PC-9 (cell line): ENCODE measurements around the gene ARID3A. TPM values are rescaled to one million over a fixed set of nuclear protein-coding genes. Genes with fewer than 3 reads are reported as not detected.

Experiments
- BruUV-seq: library from RNA; stranded (reverse); fragments of 400-500 nt; replicated peaks from 2 replicates; lab custom pipeline; 2021; lab: Mats Ljungman, UMichigan
- CTCF ChIA-PET: fragments of 300-600 bp; sonication (Branson Sonifier 250); formaldehyde crosslinking; loops from one replicate; lab custom pipeline; 2022; ENCODE audit warnings: antibody characterized with exemption; lab: Charles Lee
- POLR2A ChIA-PET: fragments of 300-600 bp; sonication (Branson Sonifier 250); formaldehyde crosslinking; loops from one replicate; lab custom pipeline; 2022; ENCODE audit warnings: antibody characterized with exemption; ENCODE audit not compliant: unreplicated experiment; lab: Charles Lee
- DNase-seq, 2 experiments: peaks; one replicate each; pipeline versions ENCODE4 v3.0.0 to v3.0.0-alpha.2; 2015 to 2022; ENCODE audit warnings: mixed read lengths in 1 of 2
- H2AFZ ChIP-seq: fragments of 200-600 bp; sonication (generic); 2 replicates; pipeline ENCODE4 v1.8.1; 2017; ENCODE audit warnings: antibody characterized with exemption
- H3F3A ChIP-seq: fragments of 200-600 bp; sonication (generic); 2 replicates; pipeline ENCODE4 v1.8.1; 2017; ENCODE audit warnings: antibody characterized with exemption, mild to moderate bottlenecking, low read depth; ENCODE audit not compliant: insufficient read depth
- H3K27ac ChIP-seq: fragments of 200-600 bp; sonication (generic); 2 replicates; pipeline ENCODE4 v1.6.1; 2016; ENCODE audit warnings: mixed run types
- H3K27me3 ChIP-seq: fragments of 200-600 bp; sonication (generic); 2 replicates; pipeline ENCODE4 v1.6.1; 2016; ENCODE audit warnings: low read depth, mixed run types; ENCODE audit not compliant: insufficient read depth
- H3K36me3 ChIP-seq: fragments of 200-600 bp; sonication (generic); 2 replicates; pipeline ENCODE4 v1.6.1; 2016; ENCODE audit warnings: low read depth, mixed run types
- H3K4me1 ChIP-seq: fragments of 200-600 bp; sonication (generic); replicated peaks from 2 replicates; pipeline ENCODE4 v1.6.1; 2016; ENCODE audit warnings: mixed run types; ENCODE audit not compliant: insufficient read depth
- H3K4me2 ChIP-seq: fragments of 200-600 bp; sonication (generic); 2 replicates; pipeline ENCODE4 v1.6.1; 2017; ENCODE audit warnings: mixed run types
- H3K4me3 ChIP-seq: fragments of 200-600 bp; sonication (generic); 2 replicates; pipeline ENCODE4 v1.6.1; 2016; ENCODE audit warnings: mixed run types
- H3K79me2 ChIP-seq: fragments of 200-600 bp; sonication (generic); 2 replicates; pipeline ENCODE4 v1.6.1; 2017; ENCODE audit warnings: low read depth, mixed run types
- H3K9me2 ChIP-seq: fragments of 200-600 bp; sonication (generic); 2 replicates; pipeline ENCODE4 v1.8.1; 2017; ENCODE audit warnings: mild to moderate bottlenecking; ENCODE audit not compliant: insufficient read depth
- H3K9me3 ChIP-seq: fragments of 200-600 bp; sonication (generic); 2 replicates; pipeline ENCODE4 v1.8.1; 2016; ENCODE audit warnings: low read depth; ENCODE audit not compliant: insufficient read depth
- H4K20me1 ChIP-seq: fragments of 200-600 bp; sonication (generic); 2 replicates; pipeline ENCODE4 v1.8.1; 2017; ENCODE audit not compliant: insufficient read depth
- CTCF ChIP-seq: fragments of 200-600 bp; sonication (generic); conservative IDR thresholded peaks from 2 replicates; pipeline ENCODE4 v1.6.1; 2017; ENCODE audit warnings: mixed run types, antibody characterized with exemption, mild to moderate bottlenecking, moderate library complexity
- EZH2 ChIP-seq: fragments of 200-600 bp; sonication (generic); IDR thresholded peaks from 2 replicates; pipeline ENCODE4 v1.8.0; 2017; ENCODE audit warnings: antibody characterized with exemption, low read depth
- intact Hi-C: fragments of 100-400 bp; cut with micrococcal nuclease; formaldehyde crosslinking; loops from one replicate; pipeline ENCODE4 v1.10.0; 2022; ENCODE audit not compliant: unreplicated experiment
- total RNA-seq: library from RNA; stranded (reverse); gene quantifications from 2 replicates; pipeline ENCODE4 v1.2.3, GENCODE V29; 2021

The ARID3A gene
- total RNA-seq, 1 experiment from 2014 or later, result 10.7 TPM

- ChIA-PET CTCF (interaction anchor here (0.5 kb wide), 1 partner anchor 9 kb away, joined by 9 read pairs; no protein-coding TSS in a partner anchor), POLR2A (no interaction called here)
- H3K4me3 ChIP-seq, result no peak overlapping the region
- H3K4me1 ChIP-seq, result no peaks in the 10 kb centered on the region
- H3F3A ChIP-seq, result peaks cover 10% of the 10 kb centered on the region; the same call in 1 of the 2 replicates
- no peak for DNase-seq
- H3K36me3 ChIP-seq, result no peaks in the 10 kb centered on the region
- intact Hi-C loops, result no loop called here
- no TSS peak for BruUV-seq
- peaks cover 16% of the 10 kb centered on the region; the same call in 1 of the 2 replicates for H4K20me1 ChIP-seq
- no peaks in the 10 kb centered on the region for H3K9me2 ChIP-seq
- H3K9me3 ChIP-seq, result no peaks in the 10 kb centered on the region
- no peak for TF ChIP-seq EZH2
- TF ChIP-seq CTCF, result peak; percentile 22; the same call in 1 of the 2 replicates
- H3K27me3 ChIP-seq, result no peaks in the 10 kb centered on the region
- no peaks in the 10 kb centered on the region for H3K79me2 ChIP-seq
- no peak overlapping the region for H2AFZ ChIP-seq
- H3K27ac ChIP-seq, result no peak overlapping the region
- no peak overlapping the region for H3K4me2 ChIP-seq
Observed at GRCh38 chr19:897442-898039, 28.3 kb upstream of the ARID3A start.

- BruUV-seq, result no TSS peak
- no peaks in the 10 kb centered on the region for H3K79me2 ChIP-seq
- no peaks in the 10 kb centered on the region for H3K27me3 ChIP-seq
- H3K4me3 ChIP-seq, result no peak overlapping the region
- peaks cover 25% of the 10 kb centered on the region for H4K20me1 ChIP-seq
- intact Hi-C loops, result no loop called here
- H2AFZ ChIP-seq, result no peak overlapping the region
- no peaks in the 10 kb centered on the region for H3K9me2 ChIP-seq
- H3F3A ChIP-seq, result peaks cover 10% of the 10 kb centered on the region; the same call in 1 of the 2 replicates
- no peaks in the 10 kb centered on the region for H3K36me3 ChIP-seq
- DNase-seq, result no peak
- ChIA-PET POLR2A (no interaction called here), CTCF (interaction anchor here (0.5 kb wide), 1 partner anchor 90 kb away, joined by 23 read pairs; no protein-coding TSS in a partner anchor)
- no peak overlapping the region for H3K27ac ChIP-seq
- no peak overlapping the region for H3K4me2 ChIP-seq
- TF ChIP-seq CTCF, result no peak
- TF ChIP-seq EZH2, result no peak
- H3K9me3 ChIP-seq, result no peaks in the 10 kb centered on the region
- no peaks in the 10 kb centered on the region for H3K4me1 ChIP-seq
Observed at GRCh38 chr19:898663-899062, 27.2 kb upstream of the ARID3A start.

GRCh38 chr19:899336-900042, 26.3 kb upstream of the ARID3A start:
- intact Hi-C loops, result no loop called here
- BruUV-seq, result no TSS peak
- CTCF ChIA-PET, result no interaction called here

More at GRCh38 chr19:899336-900042, 26.3 kb upstream of the ARID3A start:
- H3K4me2 ChIP-seq, result no peak overlapping the region
- H3K9me3 ChIP-seq, result no peaks in the 10 kb centered on the region
- no peak overlapping the region for H2AFZ ChIP-seq
- peaks cover 8% of the 10 kb centered on the region; the same call in 1 of the 2 replicates for H3F3A ChIP-seq
- peaks cover 27% of the 10 kb centered on the region for H4K20me1 ChIP-seq
- H3K79me2 ChIP-seq, result peaks cover 2% of the 10 kb centered on the region; the same call in 1 of the 2 replicates
- H3K4me3 ChIP-seq, result no peak overlapping the region
- H3K9me2 ChIP-seq, result no peaks in the 10 kb centered on the region
- H3K27me3 ChIP-seq, result no peaks in the 10 kb centered on the region
- TF ChIP-seq CTCF (no peak), EZH2 (no peak)
- no peaks in the 10 kb centered on the region for H3K4me1 ChIP-seq
- H3K27ac ChIP-seq, result no peak overlapping the region
- no peaks in the 10 kb centered on the region for H3K36me3 ChIP-seq
- DNase-seq, result no peak
- POLR2A ChIA-PET, result no interaction called here
